ENCODE data around the gene KCNMA1. TPM values are rescaled to one million over a fixed set of nuclear protein-coding genes. Genes with fewer than 3 reads are reported as not detected.

KCNMA1 gene
- polyA plus RNA-seq, 1 of the 3 experiments (the other 2 are of a cell fraction), result 107 TPM

GRCh38 chr10:77533146-77533886 is 104.3 kb downstream of the KCNMA1 start:
- Histone ChIP-seq H3F3A (replicated peaks; ENCODE audit: insufficient read depth) (peaks cover 34% of the 10 kb centered on the region), H3K9ac (peak overlapping the region; percentile 34; the same call in 1 of the 2 replicates), H4K20me1 (ENCODE audit: insufficient read depth) (no peaks in the 10 kb centered on the region), H3K4me3 (ENCODE audit: low read depth in 2 of 2, low read length in 1 of 2) (0 out of 4 replicates have a peak overlapping the region, but pooled peaks of 1 of the 2 experiments have one; percentile 10), H3K27ac (ENCODE audit: low read depth in 2 of 2, low read length in 1 of 2) (peak overlapping the region; percentile 31 to 76; a peak in 3 of 4 replicates), H3K9me2 (no peaks in the 10 kb centered on the region), H3K79me2 (ENCODE audit: insufficient read depth) (peaks cover 12% of the 10 kb centered on the region; the same call in 1 of the 2 replicates), H3K27me3 (ENCODE audit: insufficient read depth) (no peaks in the 10 kb centered on the region), H3K36me3 (replicated peaks in 1 of 2; ENCODE audit: control insufficient read depth in 1 of 2, insufficient read depth in 2 of 2, low read length in 1 of 2) (no peaks in the 10 kb centered on the region), H2AFZ (ENCODE audit: low read depth) (no peak overlapping the region), H3K4me1 (ENCODE audit: control insufficient read depth in 1 of 2, insufficient read depth in 2 of 2, low read depth in 1 of 2, low read length in 1 of 2) (peaks cover 26 to 34% of the 10 kb centered on the region in 2 experiments), H3K9me3 (no peaks in the 10 kb centered on the region), H3K4me2 (peak overlapping the region; percentile 77)
- TF ChIP-seq, protein P1, sequence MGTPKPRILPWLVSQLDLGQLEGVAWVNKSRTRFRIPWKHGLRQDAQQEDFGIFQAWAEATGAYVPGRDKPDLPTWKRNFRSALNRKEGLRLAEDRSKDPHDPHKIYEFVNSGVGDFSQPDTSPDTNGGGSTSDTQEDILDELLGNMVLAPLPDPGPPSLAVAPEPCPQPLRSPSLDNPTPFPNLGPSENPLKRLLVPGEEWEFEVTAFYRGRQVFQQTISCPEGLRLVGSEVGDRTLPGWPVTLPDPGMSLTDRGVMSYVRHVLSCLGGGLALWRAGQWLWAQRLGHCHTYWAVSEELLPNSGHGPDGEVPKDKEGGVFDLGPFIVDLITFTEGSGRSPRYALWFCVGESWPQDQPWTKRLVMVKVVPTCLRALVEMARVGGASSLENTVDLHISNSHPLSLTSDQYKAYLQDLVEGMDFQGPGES (IDR thresholded peaks at IDR 0.05; ENCODE audit: low read depth, low read length), result no peak
- TF ChIP-seq TCF12 (IDR thresholded peaks at IDR 0.05), result peak; percentile 35; the same call in 1 of the 2 replicates
- peak; percentile 44; the same call in 1 of the 2 replicates for TF ChIP-seq PBX3 (IDR thresholded peaks at IDR 0.05)
- WGBS (ENCODE audit: low lambda C conversion rate), result 51% methylated on average over 6 of the region's 6 CpGs
- DNase-seq, result peak; percentile 49
- POLR2A ChIA-PET, result no interaction called here
- CTCF ChIA-PET, result interaction anchor here (0.7 to 1.5 kb wide), 4 partner anchors 10 to 184 kb away, joined by 3 read pairs; no protein-coding TSS in a partner anchor

DNA sequence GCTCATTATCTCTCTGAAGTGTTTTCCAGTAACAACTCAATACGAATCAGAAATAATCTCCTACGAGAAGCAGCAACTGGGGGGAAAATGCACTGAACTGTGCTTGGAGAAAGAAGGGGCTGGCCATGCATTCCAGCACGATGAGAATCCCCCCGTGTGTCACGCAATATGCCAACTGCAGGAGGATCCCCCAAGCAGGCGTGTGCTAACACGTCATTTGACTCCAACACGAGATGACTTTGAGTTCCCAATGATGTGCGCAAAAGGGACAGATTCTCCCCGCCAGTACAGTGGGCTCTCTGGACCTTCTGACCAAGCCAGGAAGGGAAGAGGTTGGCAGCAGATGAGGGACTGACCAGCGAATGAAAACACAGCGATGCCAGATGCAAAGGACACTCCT is 105.5 kb downstream of the KCNMA1 start:
- Histone ChIP-seq H3K4me1 (ENCODE audit: control insufficient read depth in 1 of 2, insufficient read depth in 2 of 2, low read depth in 1 of 2, low read length in 1 of 2) (peaks cover 29 to 34% of the 10 kb centered on the region in 2 experiments), H3K9me2 (no peaks in the 10 kb centered on the region), H3K27ac (ENCODE audit: low read depth in 2 of 2, low read length in 1 of 2) (peak overlapping the region; percentile 35 to 76; a peak in 3 of 4 replicates), H3K4me2 (peak overlapping the region; percentile 77), H3K36me3 (replicated peaks in 1 of 2; ENCODE audit: control insufficient read depth in 1 of 2, insufficient read depth in 2 of 2, low read length in 1 of 2) (no peaks in the 10 kb centered on the region), H3K27me3 (ENCODE audit: insufficient read depth) (no peaks in the 10 kb centered on the region), H3K9ac (peak overlapping the region; percentile 15; the same call in 1 of the 2 replicates), H4K20me1 (ENCODE audit: insufficient read depth) (no peaks in the 10 kb centered on the region), H3K79me2 (ENCODE audit: insufficient read depth) (peaks cover 20% of the 10 kb centered on the region; the same call in 1 of the 2 replicates), H2AFZ (ENCODE audit: low read depth) (0 out of 2 replicates have a peak overlapping the region, but pooled peaks have one; percentile 25), H3K4me3 (ENCODE audit: low read depth in 2 of 2, low read length in 1 of 2) (no peak overlapping the region; a peak in 1 of 4 replicates), H3F3A (replicated peaks; ENCODE audit: insufficient read depth) (peaks cover 34% of the 10 kb centered on the region), H3K9me3 (no peaks in the 10 kb centered on the region)
- CTCF ChIA-PET, result no interaction called here
- 78% methylated on average over 12 of the region's 12 CpGs for WGBS (ENCODE audit: low lambda C conversion rate)
- POLR2A ChIA-PET, result no interaction called here
- no peak for DNase-seq
- TF ChIP-seq USF2 (IDR thresholded peaks at IDR 0.05; ENCODE audit: borderline replicate concordance, low read depth, low read length), result no peak
- TF ChIP-seq TAF1 (IDR thresholded peaks at IDR 0.05; ENCODE audit: borderline replicate concordance, low read depth, low read length), result no peak
- no peak for TF ChIP-seq PBX3 (IDR thresholded peaks at IDR 0.05)
- TF ChIP-seq, protein P2, sequence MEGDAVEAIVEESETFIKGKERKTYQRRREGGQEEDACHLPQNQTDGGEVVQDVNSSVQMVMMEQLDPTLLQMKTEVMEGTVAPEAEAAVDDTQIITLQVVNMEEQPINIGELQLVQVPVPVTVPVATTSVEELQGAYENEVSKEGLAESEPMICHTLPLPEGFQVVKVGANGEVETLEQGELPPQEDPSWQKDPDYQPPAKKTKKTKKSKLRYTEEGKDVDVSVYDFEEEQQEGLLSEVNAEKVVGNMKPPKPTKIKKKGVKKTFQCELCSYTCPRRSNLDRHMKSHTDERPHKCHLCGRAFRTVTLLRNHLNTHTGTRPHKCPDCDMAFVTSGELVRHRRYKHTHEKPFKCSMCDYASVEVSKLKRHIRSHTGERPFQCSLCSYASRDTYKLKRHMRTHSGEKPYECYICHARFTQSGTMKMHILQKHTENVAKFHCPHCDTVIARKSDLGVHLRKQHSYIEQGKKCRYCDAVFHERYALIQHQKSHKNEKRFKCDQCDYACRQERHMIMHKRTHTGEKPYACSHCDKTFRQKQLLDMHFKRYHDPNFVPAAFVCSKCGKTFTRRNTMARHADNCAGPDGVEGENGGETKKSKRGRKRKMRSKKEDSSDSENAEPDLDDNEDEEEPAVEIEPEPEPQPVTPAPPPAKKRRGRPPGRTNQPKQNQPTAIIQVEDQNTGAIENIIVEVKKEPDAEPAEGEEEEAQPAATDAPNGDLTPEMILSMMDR (IDR thresholded peaks at IDR 0.05), result no peak
- TF ChIP-seq, protein P1 (IDR thresholded peaks at IDR 0.05; ENCODE audit: low read depth, low read length), result no peak
- TF ChIP-seq TEAD4 (IDR thresholded peaks at IDR 0.05; ENCODE audit: borderline replicate concordance, insufficient read depth), result no peak
- TF ChIP-seq, protein P3, sequence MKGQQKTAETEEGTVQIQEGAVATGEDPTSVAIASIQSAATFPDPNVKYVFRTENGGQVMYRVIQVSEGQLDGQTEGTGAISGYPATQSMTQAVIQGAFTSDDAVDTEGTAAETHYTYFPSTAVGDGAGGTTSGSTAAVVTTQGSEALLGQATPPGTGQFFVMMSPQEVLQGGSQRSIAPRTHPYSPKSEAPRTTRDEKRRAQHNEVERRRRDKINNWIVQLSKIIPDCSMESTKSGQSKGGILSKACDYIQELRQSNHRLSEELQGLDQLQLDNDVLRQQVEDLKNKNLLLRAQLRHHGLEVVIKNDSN (IDR thresholded peaks at IDR 0.05; ENCODE audit: borderline replicate concordance, low read depth), result no peak
- no peak for TF ChIP-seq FOSL2 (IDR thresholded peaks at IDR 0.05; ENCODE audit: borderline replicate concordance, low read depth)
- TF ChIP-seq ELF1 (IDR thresholded peaks at IDR 0.05), result no peak
- TF ChIP-seq RAD21 (IDR thresholded peaks at IDR 0.05; ENCODE audit: low read length), result no peak
- TF ChIP-seq JUND (IDR thresholded peaks at IDR 0.05), result no peak
- no peak for TF ChIP-seq FOXJ3 (CRISPR knock-in tag; IDR thresholded peaks at IDR 0.05)

All from SK-N-SH (cell line).